ENCODE measurements around the gene AOC1. TPM values are rescaled to one million over a fixed set of nuclear protein-coding genes. Genes with fewer than 3 reads are reported as not detected.

Gene AOC1
- total and polyA plus RNA-seq, 2 of the 4 experiments (the other 2 are of a cell fraction) = not detected

DNA sequence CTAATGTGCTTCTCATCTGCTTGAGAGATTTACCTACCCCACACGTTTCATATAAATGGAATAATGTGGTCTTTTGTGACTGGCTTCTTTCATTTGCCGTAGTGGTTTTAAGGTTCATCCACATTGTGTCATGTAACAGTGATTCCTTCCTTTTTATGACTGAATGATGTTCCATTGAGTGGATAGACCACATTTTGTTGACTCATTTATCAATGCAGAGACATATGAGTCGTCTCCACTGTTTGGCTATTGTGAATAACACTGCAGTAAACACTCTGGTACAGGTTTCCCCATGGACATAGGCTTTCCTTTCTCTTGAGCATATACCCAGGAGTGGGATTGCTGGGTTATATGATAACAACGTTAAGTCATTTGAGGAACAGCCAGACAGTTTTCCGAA is 2.0 kb upstream of the AOC1 start:
- Histone ChIP-seq H3K23ac (ENCODE audit: low read depth, low read length) (no peak overlapping the region), H2BK120ac (ENCODE audit: low read depth, low read length) (no peak overlapping the region), H2BK5ac (ENCODE audit: low read depth, low read length, poor library complexity, severe bottlenecking) (no peak overlapping the region), H4K91ac (ENCODE audit: insufficient read depth, low read depth, low read length) (no peak overlapping the region), H3K27ac (ENCODE audit: insufficient read depth, low read length) (no peak overlapping the region), H4K20me1 (ENCODE audit: insufficient read depth, low read length) (no peaks in the 10 kb centered on the region), H3K18ac (ENCODE audit: low read depth, low read length) (no peak overlapping the region), H2AK9ac (replicated peaks; ENCODE audit: low read depth, low read length, poor library complexity) (no peak overlapping the region), H2AFZ (replicated peaks; ENCODE audit: low read length, poor library complexity) (no peak overlapping the region), H3K36me3 (ENCODE audit: control insufficient read depth, insufficient read depth, low read length) (no peaks in the 10 kb centered on the region), H3K79me1 (ENCODE audit: low read depth in 1 of 2, low read length in 2 of 2) (no peaks in the 10 kb centered on the region), H3K9me1 (ENCODE audit: insufficient read depth, low read length) (no peaks in the 10 kb centered on the region), H3K14ac (replicated peaks; ENCODE audit: low read depth, low read length) (no peak overlapping the region), H3K4me1 (ENCODE audit: control insufficient read depth, insufficient read depth, low read length) (peaks cover 4% of the 10 kb centered on the region; the same call in 1 of the 2 replicates), H2BK15ac (ENCODE audit: low read depth, low read length) (no peak overlapping the region), H2BK20ac (ENCODE audit: low read depth, low read length) (no peak overlapping the region), H3K9ac (ENCODE audit: low read depth, low read length) (no peak overlapping the region), H4K5ac (ENCODE audit: low read depth, low read length) (no peak overlapping the region), H3K56ac (ENCODE audit: extremely low read depth, insufficient read depth, low read length) (no peak overlapping the region), H3K4ac (ENCODE audit: low read depth, low read length) (no peak overlapping the region), H4K8ac (ENCODE audit: low read depth in 2 of 2, low read length in 2 of 2) (no peak overlapping the region), H3K4me2 (ENCODE audit: low read depth, low read length) (no peak overlapping the region), H3K27me3 (ENCODE audit: control insufficient read depth, insufficient read depth, low read length) (peaks cover 7% of the 10 kb centered on the region; the same call in 1 of the 2 replicates), H3K9me3 (ENCODE audit: control insufficient read depth, insufficient read depth, low read length) (no peaks in the 10 kb centered on the region; the same call in 1 of the 2 replicates), H2AK5ac (ENCODE audit: low read depth, low read length) (no peak overlapping the region), H3K4me3 (ENCODE audit: insufficient read depth, low read depth, low read length) (no peak overlapping the region)
- ChIA-PET POLR2A (ENCODE audit: unreplicated experiment) (no interaction called here), CTCF (no interaction called here)
- intact Hi-C loops (cut with micrococcal nuclease) = no loop called here
- in situ Hi-C loops (cut with MboI; ENCODE audit: low sequenced_read_pairs) = no loop called here
- ATAC-seq (ENCODE audit: low read depth) (no peak), DNase-seq (no peak)
- no peak for TF ChIP-seq RCOR1 (IDR thresholded peaks at IDR 0.05; ENCODE audit: insufficient replicate concordance, low read length)
- no peak for TF ChIP-seq MAZ (IDR thresholded peaks at IDR 0.05; ENCODE audit: borderline replicate concordance, low read depth, low read length)
- TF ChIP-seq NFE2L2 (IDR thresholded peaks at IDR 0.05; ENCODE audit: low read depth, low read length) = no peak
- TF ChIP-seq POLR2A (IDR thresholded peaks at IDR 0.05; ENCODE audit: low read depth, low read length) = no peak
- no peak for TF ChIP-seq CHD1 (IDR thresholded peaks at IDR 0.05; ENCODE audit: low read depth, low read length)
- no peak for TF ChIP-seq CTCF (conservative IDR thresholded peaks at IDR 0.05; ENCODE audit: low read depth, low read length)
- TF ChIP-seq SMC3 (IDR thresholded peaks at IDR 0.05; ENCODE audit: low read depth, low read length) = no peak
- TF ChIP-seq BHLHE40 (IDR thresholded peaks at IDR 0.05; ENCODE audit: low read depth, low read length) = no peak
- dilution Hi-C loops (cut with HindIII; ENCODE audit: low sequenced_read_pairs, unreplicated experiment) = no loop called here
- BruUV-seq (replicated peaks) = no TSS peak
- WGBS, 2 experiments (ENCODE audit: extremely low coverage in 2 of 2, insufficient read length in 1 of 2) = 0% methylated on average over 1 of the region's 5 CpGs; no CpG with 5 or more reads in 1 of the 2 experiments
